ENCODE data around the gene HOXD10.

HOXD10 gene

DNA sequence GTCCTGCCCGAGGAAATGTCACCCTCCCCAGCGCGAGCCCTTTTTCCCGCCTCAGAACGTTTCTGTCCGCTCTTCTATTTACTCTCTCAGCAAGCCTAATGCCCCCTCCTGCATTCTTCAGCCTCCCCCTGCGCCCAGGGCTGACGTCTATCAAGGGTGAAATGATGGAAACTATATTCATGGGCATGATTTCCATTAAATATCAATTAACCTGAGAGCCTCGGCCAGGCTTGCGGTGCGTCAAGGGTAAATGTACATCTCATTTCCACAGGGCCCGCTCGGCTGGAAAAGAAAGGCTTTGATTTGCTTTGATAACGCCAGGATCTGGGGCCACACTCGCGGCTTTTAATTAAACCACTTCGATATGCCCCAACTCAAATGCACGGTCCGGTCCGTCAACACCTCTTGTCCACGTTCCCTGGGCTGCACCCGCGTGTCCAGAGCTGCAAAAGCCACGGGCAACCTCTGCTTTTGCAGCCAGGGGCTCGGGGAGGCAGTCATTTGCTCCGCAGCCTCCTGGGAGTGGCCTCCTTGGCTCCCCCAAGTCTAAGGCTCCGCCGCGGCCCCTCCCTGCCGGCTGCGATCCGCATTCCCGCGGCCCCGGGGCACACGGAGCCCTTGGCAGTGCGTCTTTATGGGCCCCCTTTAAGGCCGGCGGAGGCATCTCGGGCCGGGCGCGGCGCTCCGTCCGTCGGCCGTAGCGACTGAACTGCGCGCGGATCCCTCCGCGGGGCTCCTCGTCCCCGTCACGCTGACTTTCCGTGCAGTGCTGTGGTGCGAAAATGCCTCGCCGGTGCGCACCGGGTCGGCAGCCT lies 12.6 kb downstream of the HOXD10 start, which contains the start of gene HOXD8:
Gene HOXD8, plus strand, starts transcription at position 724 of the 815 bp plus-strand sequence. CDS start 662 bp downstream, outside the sequence.
- no peaks in the 10 kb centered on the region for H3K9me3 ChIP-seq (ENCODE audit: control insufficient read depth in 1 of 2, low read length in 2 of 2)
- no peaks in the 10 kb centered on the region for H3K36me3 ChIP-seq (ENCODE audit: control insufficient read depth in 1 of 2, insufficient read depth in 2 of 2, low read length in 2 of 2)
- H3K4me3 ChIP-seq (ENCODE audit: low read depth in 1 of 2, low read length in 2 of 2) = peak within 1 kb of the TSS; percentile 37 to 63
- H3K27me3 ChIP-seq (ENCODE audit: low read depth, low read length) = peaks cover 82% of the 10 kb centered on the region
- H3K4me1 ChIP-seq (ENCODE audit: control insufficient read depth in 1 of 2, insufficient read depth in 2 of 2, low read length in 2 of 2) = peaks cover 0 to 17% of the 10 kb centered on the region in 2 donors
- no peak within 1 kb of the TSS for H3K27ac ChIP-seq (ENCODE audit: low read length)

DNA sequence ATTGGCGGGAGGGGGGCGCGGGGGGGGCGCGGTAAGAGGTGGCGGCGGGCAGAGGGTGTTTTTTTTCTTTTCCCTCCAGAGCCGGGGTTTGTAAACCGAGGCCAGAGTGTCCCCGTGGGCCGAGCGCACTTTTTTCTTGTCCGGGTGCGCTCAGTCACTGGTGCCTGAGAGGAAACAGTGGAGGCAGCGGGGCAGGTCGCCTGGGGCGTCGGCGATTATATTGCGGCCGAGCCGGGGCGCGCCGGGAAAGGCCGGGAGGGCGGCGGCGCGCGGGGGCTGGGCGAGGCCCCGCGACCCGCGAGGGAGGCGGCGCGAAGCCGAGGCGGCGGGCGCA lies 13.2 kb downstream of the HOXD10 start:
- Histone ChIP-seq H3K27me3 (ENCODE audit: low read depth, low read length) (peaks cover 82% of the 10 kb centered on the region), H3K4me3 (ENCODE audit: low read depth in 1 of 2, low read length in 2 of 2) (peak overlapping the region in 1 of 2 donors; percentile 63), H3K36me3 (ENCODE audit: control insufficient read depth in 1 of 2, insufficient read depth in 2 of 2, low read length in 2 of 2) (no peaks in the 10 kb centered on the region), H3K4me1 (ENCODE audit: control insufficient read depth in 1 of 2, insufficient read depth in 2 of 2, low read length in 2 of 2) (peaks cover 0 to 17% of the 10 kb centered on the region in 2 donors), H3K9me3 (ENCODE audit: control insufficient read depth in 1 of 2, low read length in 2 of 2) (no peaks in the 10 kb centered on the region), H3K27ac (ENCODE audit: low read length) (no peak overlapping the region)

DNA sequence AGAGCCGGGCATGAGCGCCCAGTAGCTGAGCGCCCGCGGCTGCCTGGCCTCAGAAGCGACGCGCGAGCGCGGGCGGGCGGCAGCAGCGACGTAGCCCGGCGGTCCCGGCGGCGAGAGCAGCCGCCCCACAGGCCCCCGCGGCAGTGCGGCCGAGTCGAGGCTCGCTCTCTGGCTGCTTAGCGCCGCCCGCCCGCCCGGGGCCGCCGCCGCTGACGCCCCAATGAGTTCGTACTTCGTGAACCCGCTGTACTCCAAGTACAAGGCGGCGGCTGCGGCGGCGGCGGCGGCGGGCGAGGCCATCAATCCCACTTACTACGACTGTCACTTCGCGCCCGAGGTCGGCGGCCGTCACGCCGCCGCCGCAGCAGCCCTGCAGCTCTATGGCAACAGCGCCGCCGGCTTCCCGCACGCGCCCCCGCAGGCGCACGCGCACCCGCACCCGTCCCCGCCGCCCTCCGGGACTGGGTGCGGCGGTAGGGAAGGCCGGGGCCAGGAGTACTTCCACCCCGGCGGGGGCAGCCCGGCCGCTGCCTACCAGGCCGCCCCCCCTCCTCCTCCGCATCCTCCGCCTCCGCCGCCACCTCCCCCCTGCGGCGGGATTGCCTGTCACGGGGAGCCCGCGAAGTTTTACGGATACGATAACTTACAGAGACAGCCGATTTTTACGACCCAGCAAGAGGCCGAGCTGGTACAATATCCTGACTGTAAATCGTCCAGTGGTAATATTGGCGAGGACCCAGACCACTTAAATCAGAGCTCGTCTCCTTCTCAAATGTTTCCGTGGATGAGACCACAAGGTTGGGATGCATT lies 13.8 kb downstream of the HOXD10 start:
- Histone ChIP-seq H3K4me3 (ENCODE audit: low read depth in 1 of 2, low read length in 2 of 2) (peak overlapping the region; percentile 13 to 63), H3K4me1 (ENCODE audit: control insufficient read depth in 1 of 2, insufficient read depth in 2 of 2, low read length in 2 of 2) (peaks cover 0 to 17% of the 10 kb centered on the region in 2 donors), H3K36me3 (ENCODE audit: control insufficient read depth in 1 of 2, insufficient read depth in 2 of 2, low read length in 2 of 2) (no peaks in the 10 kb centered on the region), H3K27me3 (ENCODE audit: low read depth, low read length) (peaks cover 80% of the 10 kb centered on the region), H3K27ac (ENCODE audit: low read length) (no peak overlapping the region), H3K9me3 (ENCODE audit: control insufficient read depth in 1 of 2, low read length in 2 of 2) (peaks cover 0 to 1% of the 10 kb centered on the region in 2 donors)

- Histone ChIP-seq H3K27ac (ENCODE audit: low read length) (no peak overlapping the region), H3K4me3 (ENCODE audit: low read depth in 1 of 2, low read length in 2 of 2) (peak overlapping the region; percentile 13 to 63), H3K4me1 (ENCODE audit: control insufficient read depth in 1 of 2, insufficient read depth in 2 of 2, low read length in 2 of 2) (peaks cover 0 to 17% of the 10 kb centered on the region in 2 donors), H3K36me3 (ENCODE audit: control insufficient read depth in 1 of 2, insufficient read depth in 2 of 2, low read length in 2 of 2) (no peaks in the 10 kb centered on the region), H3K27me3 (ENCODE audit: low read depth, low read length) (peaks cover 80% of the 10 kb centered on the region), H3K9me3 (ENCODE audit: control insufficient read depth in 1 of 2, low read length in 2 of 2) (peaks cover 0 to 5% of the 10 kb centered on the region in 2 donors)
These were observed 14.6 kb downstream of the HOXD10 start for GRCh38 chr2:176130957-176131847.

GRCh38 chr2:176131848-176132158 lies 15.2 kb downstream of the HOXD10 start:
- Histone ChIP-seq H3K9me3 (ENCODE audit: control insufficient read depth in 1 of 2, low read length in 2 of 2) (peaks cover 0 to 5% of the 10 kb centered on the region in 2 donors), H3K4me1 (ENCODE audit: control insufficient read depth in 1 of 2, insufficient read depth in 2 of 2, low read length in 2 of 2) (peaks cover 0 to 20% of the 10 kb centered on the region in 2 donors), H3K36me3 (ENCODE audit: control insufficient read depth in 1 of 2, insufficient read depth in 2 of 2, low read length in 2 of 2) (no peaks in the 10 kb centered on the region), H3K27me3 (ENCODE audit: low read depth, low read length) (peaks cover 80% of the 10 kb centered on the region), H3K27ac (ENCODE audit: low read length) (no peak overlapping the region), H3K4me3 (ENCODE audit: low read depth in 1 of 2, low read length in 2 of 2) (no peak overlapping the region)

DNA sequence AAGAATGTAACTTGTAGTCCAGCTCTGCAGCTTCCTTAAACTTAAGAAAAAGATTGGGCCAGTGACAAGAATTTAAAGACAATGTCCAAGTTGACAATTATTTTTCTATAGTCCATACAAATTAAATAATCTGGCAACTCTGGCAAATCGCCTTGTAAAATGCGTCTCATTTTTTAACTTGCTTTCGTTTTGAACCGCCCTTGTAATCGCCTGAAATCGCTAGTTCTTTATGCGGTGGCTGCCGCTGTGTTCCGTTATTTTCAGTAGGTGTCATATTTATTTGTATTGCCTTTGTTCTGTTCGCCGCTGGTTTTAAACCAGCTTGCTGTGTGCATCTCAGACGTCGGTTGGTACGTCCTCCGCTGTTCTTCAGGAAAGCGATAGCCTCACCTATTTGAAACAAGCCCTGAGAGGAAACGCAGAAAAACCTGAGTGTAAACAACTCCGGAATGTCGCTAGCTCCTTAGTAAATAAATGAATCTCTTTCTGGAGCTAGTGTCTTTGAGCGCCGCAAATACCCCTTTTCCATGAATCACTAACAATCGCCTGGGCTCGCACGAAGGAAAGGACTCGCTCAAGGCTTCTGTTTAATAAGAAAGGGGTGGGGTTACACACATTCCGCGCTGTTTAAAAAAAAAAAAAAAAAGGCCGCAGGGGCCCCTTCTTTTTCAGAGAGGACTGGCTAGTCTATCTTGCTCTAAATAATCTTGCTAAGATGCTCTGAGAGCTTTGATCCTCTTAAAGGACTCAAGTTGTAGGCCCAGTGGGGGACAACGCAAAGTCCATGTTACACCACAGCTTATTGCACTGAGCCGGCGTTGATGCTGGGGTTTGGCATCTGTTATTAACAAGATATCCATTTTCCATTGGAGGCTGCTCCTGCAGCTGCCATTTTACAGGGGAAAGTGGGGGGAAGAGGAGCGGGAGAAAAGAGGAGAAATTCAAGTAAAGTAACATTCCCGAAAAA lies 15.9 kb downstream of the HOXD10 start:
- Histone ChIP-seq H3K4me1 (ENCODE audit: control insufficient read depth in 1 of 2, insufficient read depth in 2 of 2, low read length in 2 of 2) (peaks cover 0 to 23% of the 10 kb centered on the region in 2 donors), H3K27ac (ENCODE audit: low read length) (peak overlapping the region; percentile 1), H3K4me3 (ENCODE audit: low read depth in 1 of 2, low read length in 2 of 2) (peak overlapping the region; percentile 27 to 63), H3K36me3 (ENCODE audit: control insufficient read depth in 1 of 2, insufficient read depth in 2 of 2, low read length in 2 of 2) (no peaks in the 10 kb centered on the region), H3K9me3 (ENCODE audit: control insufficient read depth in 1 of 2, low read length in 2 of 2) (peaks cover 0 to 5% of the 10 kb centered on the region in 2 donors), H3K27me3 (ENCODE audit: low read depth, low read length) (peaks cover 81% of the 10 kb centered on the region)

DNA sequence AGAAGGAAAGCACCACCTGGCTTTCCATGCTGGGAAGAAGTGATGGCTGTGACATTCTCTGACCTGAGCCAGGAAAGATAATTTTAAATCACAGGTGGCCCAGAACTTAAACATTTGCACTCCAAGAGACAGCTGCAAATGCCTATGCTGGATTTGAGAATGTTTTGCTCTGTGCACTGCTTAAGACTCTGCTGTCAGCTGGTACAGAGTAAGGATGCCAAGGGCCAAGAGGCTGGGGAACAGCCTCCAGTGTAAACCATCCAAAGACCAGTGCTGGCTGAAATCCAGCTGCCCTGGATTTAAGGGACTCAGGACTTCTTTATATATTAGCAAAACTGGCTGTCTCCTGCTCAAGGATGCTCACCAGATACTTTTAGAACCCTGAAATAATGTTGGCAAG lies 16.8 kb downstream of the HOXD10 start:
- Histone ChIP-seq H3K27ac (ENCODE audit: low read length) (no peak overlapping the region), H3K27me3 (ENCODE audit: low read depth, low read length) (peaks cover 81% of the 10 kb centered on the region), H3K36me3 (ENCODE audit: control insufficient read depth in 1 of 2, insufficient read depth in 2 of 2, low read length in 2 of 2) (no peaks in the 10 kb centered on the region), H3K4me1 (ENCODE audit: control insufficient read depth in 1 of 2, insufficient read depth in 2 of 2, low read length in 2 of 2) (peaks cover 0 to 23% of the 10 kb centered on the region in 2 donors), H3K4me3 (ENCODE audit: low read depth in 1 of 2, low read length in 2 of 2) (no peak overlapping the region), H3K9me3 (ENCODE audit: control insufficient read depth in 1 of 2, low read length in 2 of 2) (peaks cover 0 to 5% of the 10 kb centered on the region in 2 donors)

GRCh38 chr2:176134035-176134434 lies 17.5 kb downstream of the HOXD10 start:
- no peak overlapping the region for H3K4me3 ChIP-seq (ENCODE audit: low read depth in 1 of 2, low read length in 2 of 2)
- peaks cover 0 to 5% of the 10 kb centered on the region in 2 donors for H3K9me3 ChIP-seq (ENCODE audit: control insufficient read depth in 1 of 2, low read length in 2 of 2)
- H3K36me3 ChIP-seq (ENCODE audit: control insufficient read depth in 1 of 2, insufficient read depth in 2 of 2, low read length in 2 of 2) = no peaks in the 10 kb centered on the region
- H3K27ac ChIP-seq (ENCODE audit: low read length) = no peak overlapping the region
- H3K27me3 ChIP-seq (ENCODE audit: low read depth, low read length) = peaks cover 81% of the 10 kb centered on the region
- H3K4me1 ChIP-seq (ENCODE audit: control insufficient read depth in 1 of 2, insufficient read depth in 2 of 2, low read length in 2 of 2) = peaks cover 0 to 17% of the 10 kb centered on the region in 2 donors

GRCh38 chr2:176135035-176135440 lies 18.5 kb downstream of the HOXD10 start:
- peaks cover 86% of the 10 kb centered on the region for H3K27me3 ChIP-seq (ENCODE audit: low read depth, low read length)
- peaks cover 0 to 5% of the 10 kb centered on the region in 2 donors for H3K9me3 ChIP-seq (ENCODE audit: control insufficient read depth in 1 of 2, low read length in 2 of 2)
- H3K36me3 ChIP-seq (ENCODE audit: control insufficient read depth in 1 of 2, insufficient read depth in 2 of 2, low read length in 2 of 2) = no peaks in the 10 kb centered on the region
- no peak overlapping the region for H3K4me3 ChIP-seq (ENCODE audit: low read depth in 1 of 2, low read length in 2 of 2)
- H3K4me1 ChIP-seq (ENCODE audit: control insufficient read depth in 1 of 2, insufficient read depth in 2 of 2, low read length in 2 of 2) = peaks cover 0 to 14% of the 10 kb centered on the region in 2 donors
- H3K27ac ChIP-seq (ENCODE audit: low read length) = no peak overlapping the region

All from muscle layer of duodenum (tissue), 2 donors.